AG09309 (cell line): ENCODE data around the gene TBC1D24.
A peak's percentile ranks its signal among the peaks of the same experiment; 100 is the strongest.

ENCODE experiments used
- DNase-seq: peaks from one replicate; pipeline ENCODE4 v3.0.0-alpha.2; 2010; ENCODE audit warnings: low read depth
- H3K4me3 ChIP-seq: 2 replicates; pipeline ENCODE4 v1.5.1; 2011; ENCODE audit warnings: mild to moderate bottlenecking, low read depth, low read length, moderate library complexity; ENCODE audit not compliant: control insufficient read depth
- CTCF ChIP-seq: IDR thresholded peaks from 2 replicates; pipeline ENCODE4 v1.5.1; 2011; ENCODE audit warnings: mild to moderate bottlenecking, low read depth, low read length, inconsistent platforms; ENCODE audit not compliant: insufficient read depth, control insufficient read depth; ENCODE audit errors: missing control alignments

TBC1D24 gene

DNA sequence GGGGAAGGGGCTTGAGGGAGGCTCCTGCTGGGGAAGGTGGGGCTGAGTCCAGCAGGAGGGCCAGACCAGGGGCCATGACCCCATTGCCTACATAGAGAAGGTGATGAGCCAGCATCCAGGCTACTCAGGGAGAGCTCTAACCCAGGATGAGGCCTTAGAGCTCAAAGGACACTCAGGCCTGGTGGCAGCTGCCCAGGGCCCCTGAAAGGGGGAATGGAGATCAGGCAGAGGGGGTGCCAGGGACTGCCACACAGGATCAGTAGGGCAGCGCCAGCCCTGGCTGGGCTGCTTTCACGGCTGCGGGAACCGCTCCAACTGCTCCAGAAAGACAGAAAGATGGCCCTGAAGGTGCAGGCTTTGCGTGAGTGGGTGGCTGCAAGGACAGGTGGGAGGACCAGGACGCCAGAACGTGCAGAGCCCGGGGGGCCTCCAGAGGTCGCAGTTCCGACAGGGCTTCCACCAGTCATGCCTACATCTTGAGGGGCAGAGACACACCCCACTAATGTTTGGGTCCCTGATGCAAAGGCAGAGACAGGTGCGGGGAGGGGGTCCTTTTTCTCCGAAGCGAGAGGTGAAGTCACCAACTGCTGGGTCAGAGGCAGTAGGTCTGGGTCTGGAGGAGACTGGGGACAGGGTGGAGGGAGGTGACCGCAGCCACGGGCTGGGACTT, 37.9 kb downstream of the TBC1D24 start:
- TF ChIP-seq CTCF = no peak
- peak overlapping the region; percentile 4 for H3K4me3 ChIP-seq
- no peak for DNase-seq

- no peak for TF ChIP-seq CTCF
- peak within 1 kb of the TSS; percentile 80 for H3K4me3 ChIP-seq
- no peak for DNase-seq
These were observed 38.7 kb downstream of the TBC1D24 start, which contains the start of gene ATP6V0C for GRCh38 chr16:2513405-2514332. Gene ATP6V0C (plus strand): TSS chr16:2513952. CDS start chr16:2514104, 152 bp downstream.

DNA sequence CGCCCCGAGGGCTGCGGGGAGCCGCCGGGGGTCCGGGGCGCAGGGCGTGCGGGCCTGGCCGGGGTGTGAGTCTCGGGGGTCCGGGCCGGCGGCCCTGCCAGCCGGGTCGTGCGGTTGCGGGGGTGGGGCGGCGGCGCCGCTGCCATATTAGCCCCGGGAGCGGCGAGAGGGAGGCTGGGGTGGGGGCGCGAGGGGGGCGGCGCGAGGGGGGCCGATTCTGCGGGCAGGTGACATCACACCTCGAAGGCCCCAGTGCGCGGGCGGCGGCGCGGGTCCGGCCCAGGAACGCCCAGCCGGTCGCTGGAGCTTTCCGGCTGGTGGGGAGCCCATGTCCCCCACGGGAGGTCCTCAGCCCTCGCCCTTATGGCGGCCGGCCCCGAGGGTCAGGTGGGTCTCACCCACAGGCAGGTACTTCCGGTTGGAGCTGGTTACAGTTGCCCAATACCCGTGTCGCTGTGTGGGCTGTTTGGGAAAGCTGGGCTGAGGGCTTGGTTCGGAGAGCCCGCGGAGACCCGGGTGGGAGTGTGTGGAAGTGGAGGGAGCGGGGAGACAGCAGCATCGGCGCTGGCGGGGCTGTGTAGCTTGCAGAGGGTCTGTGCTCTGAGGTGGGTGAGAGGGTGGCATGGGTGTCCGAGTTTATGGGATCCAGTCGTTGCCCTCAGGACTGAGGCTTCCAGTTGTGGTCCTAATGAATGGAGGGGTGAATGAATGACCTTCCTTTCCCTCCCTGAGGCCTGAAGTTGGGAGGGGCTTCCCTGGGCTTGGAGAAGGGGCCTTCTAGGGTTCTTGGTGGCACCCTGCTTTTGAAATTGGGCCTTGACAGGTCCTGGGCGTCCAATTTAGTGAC, 39.6 kb downstream of the TBC1D24 start:
- peak overlapping the region; percentile 80 for H3K4me3 ChIP-seq
- TF ChIP-seq CTCF = no peak
- DNase-seq = no peak

DNA sequence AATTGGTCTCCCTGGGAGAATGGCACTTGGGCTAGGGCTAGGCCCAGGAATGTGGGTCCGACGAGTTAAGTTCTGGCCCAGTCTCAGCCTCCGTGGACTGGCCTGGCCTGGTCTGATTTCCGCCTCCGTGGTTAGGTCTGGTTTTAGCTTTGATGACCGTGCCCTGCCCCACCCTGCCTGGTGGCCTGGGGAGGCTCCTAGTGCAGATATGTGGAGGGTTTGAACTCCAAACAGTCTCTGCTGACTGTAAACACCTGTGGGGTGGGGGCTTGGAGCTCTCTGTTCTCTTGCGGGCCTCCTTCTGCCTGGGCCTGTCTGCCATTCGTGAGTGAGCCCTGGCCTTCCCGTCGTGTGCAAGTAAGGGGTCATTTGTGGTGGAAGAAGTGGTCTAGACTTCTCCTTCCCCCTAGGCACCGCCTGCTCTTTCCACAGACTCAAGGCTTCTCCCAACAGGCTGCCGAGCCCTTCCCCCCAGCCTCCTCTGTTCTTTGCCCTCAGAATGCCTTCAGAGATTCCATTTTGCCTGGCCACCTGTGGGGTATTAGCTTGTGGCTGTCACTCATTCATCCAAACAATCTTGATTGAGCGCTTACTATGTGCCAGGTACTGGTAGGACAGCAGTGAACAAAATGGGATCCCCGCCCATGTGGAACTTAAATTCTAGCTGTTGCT, 40.4 kb downstream of the TBC1D24 start:
- H3K4me3 ChIP-seq = peak overlapping the region; percentile 80
- no peak for DNase-seq
- TF ChIP-seq CTCF = no peak

- DNase-seq = no peak
- H3K4me3 ChIP-seq = no peak overlapping the region
- TF ChIP-seq CTCF = no peak
These were observed 41.7 kb downstream of the TBC1D24 start for GRCh38 chr16:2516391-2517240.
